GM18519 (cell line): Measurements from ENCODE around the gene MAB21L2.

Experiments
- ATAC-seq: cut with Tn5 transposase; IDR thresholded peaks from one replicate; pipeline ENCODE4 v1.9.1; 2021; ENCODE audit warnings: mild to moderate bottlenecking, moderate library complexity; ENCODE audit not compliant: unreplicated experiment, low FRiP score

The MAB21L2 gene

GRCh38 chr4:150599547-150599946 is 17.6 kb downstream of the MAB21L2 start:
- no peak for ATAC-seq

GRCh38 chr4:150600812-150601445 is 19.0 kb downstream of the MAB21L2 start:
- ATAC-seq: no peak

GRCh38 chr4:150609131-150609530 is 27.2 kb downstream of the MAB21L2 start:
- ATAC-seq: no peak

- ATAC-seq: no peak
These were observed 37.1 kb downstream of the MAB21L2 start for GRCh38 chr4:150619042-150619441.

GRCh38 chr4:150624055-150624454 is 42.1 kb downstream of the MAB21L2 start:
- no peak for ATAC-seq

- no peak for ATAC-seq
These were observed 43.1 kb downstream of the MAB21L2 start for GRCh38 chr4:150625033-150625432.

GRCh38 chr4:150628073-150628472 is 46.1 kb downstream of the MAB21L2 start:
- ATAC-seq: no peak

- ATAC-seq: no peak
These were observed 50.7 kb downstream of the MAB21L2 start for GRCh38 chr4:150632639-150633038.
